NCI-H2107 treated with DMSO at 0.1 percent for 48 hours (cell line): Measurements from ENCODE around the gene ELOVL3.
"Not testable (repeated sequence)": the region's sequence is repeated elsewhere in the genome, so short reads cannot be mapped to it uniquely, and the experiment has no call there.

Source experiments
- DNase-seq: peaks from one replicate; lab custom pipeline; 2025; ENCODE audit not compliant: unreplicated experiment; lab: John Stamatoyannopoulos, UW

ELOVL3 gene

GRCh38 chr10:102225646-102226541, at the start of gene ELOVL3:
ELOVL3 (plus strand) TSS chr10:102226299; CDS start chr10:102226549, 250 bp downstream.
- DNase-seq: peak; percentile 10

GRCh38 chr10:102184606-102185005, 41.5 kb upstream of the ELOVL3 start:
- DNase-seq: no peak

GRCh38 chr10:102185272-102185671, 40.8 kb upstream of the ELOVL3 start:
- no peak for DNase-seq

- no peak for DNase-seq
These were observed 40.1 kb upstream of the ELOVL3 start for GRCh38 chr10:102185811-102186527.

- DNase-seq: no peak
These were observed 37.7 kb upstream of the ELOVL3 start for GRCh38 chr10:102188298-102188940.

GRCh38 chr10:102188941-102189898, 36.9 kb upstream of the ELOVL3 start:
- not testable (repeated sequence) for DNase-seq

GRCh38 chr10:102191956-102192355, 34.1 kb upstream of the ELOVL3 start:
- DNase-seq: no peak

- DNase-seq: no peak
These were observed 30.7 kb upstream of the ELOVL3 start for GRCh38 chr10:102195296-102195870.

- DNase-seq: no peak
These were observed 29.2 kb upstream of the ELOVL3 start for GRCh38 chr10:102196893-102197292.

- no peak for DNase-seq
These were observed 28.1 kb upstream of the ELOVL3 start for GRCh38 chr10:102198027-102198426.

GRCh38 chr10:102200751-102201640, 25.1 kb upstream of the ELOVL3 start:
- no peak for DNase-seq

- DNase-seq: no peak
These were observed 23.7 kb upstream of the ELOVL3 start for GRCh38 chr10:102202386-102202785.

GRCh38 chr10:102208311-102209035, 17.6 kb upstream of the ELOVL3 start:
- DNase-seq: no peak

GRCh38 chr10:102211615-102212299, 14.3 kb upstream of the ELOVL3 start:
- DNase-seq: no peak

- not testable (repeated sequence) for DNase-seq
These were observed 12.5 kb upstream of the ELOVL3 start for GRCh38 chr10:102213599-102213998.

- DNase-seq: no peak
These were observed 6.7 kb upstream of the ELOVL3 start for GRCh38 chr10:102219370-102219769.

- DNase-seq: no peak
These were observed 5.5 kb upstream of the ELOVL3 start for GRCh38 chr10:102220612-102221011.

- no peak for DNase-seq
These were observed 3.3 kb upstream of the ELOVL3 start for GRCh38 chr10:102222797-102223196.
